ENCODE measurements around the gene PPP1R9B. TPM values are rescaled to one million over a fixed set of nuclear protein-coding genes. Genes with fewer than 3 reads are reported as not detected.

Gene PPP1R9B
- total and polyA plus RNA-seq, 3 donors from 2014 or later: 49.1 to 82.4 (median 81.1) TPM

DNA sequence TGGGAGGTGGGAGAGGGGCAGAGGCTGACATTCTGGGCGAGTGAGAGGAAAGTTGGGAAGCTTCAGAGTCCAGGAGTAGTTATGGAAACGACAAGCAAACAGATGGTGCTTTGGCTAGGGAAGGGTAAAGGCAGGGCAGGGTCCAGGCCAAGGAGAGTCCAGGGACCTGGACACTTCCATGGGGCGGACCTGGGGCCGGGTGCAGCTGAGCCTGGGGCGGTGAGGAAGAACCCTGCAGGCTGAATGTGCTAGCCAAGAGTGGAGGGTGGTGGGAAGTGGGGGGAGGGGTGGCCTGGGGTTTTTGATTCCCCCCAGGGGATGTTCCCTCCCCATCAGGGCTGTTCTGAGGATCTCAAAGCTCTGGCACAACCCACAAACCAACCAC, 2.6 kb downstream of the PPP1R9B start:
- TF ChIP-seq POLR2A (IDR thresholded peaks at IDR 0.05): no peak
- TF ChIP-seq, protein P1, sequence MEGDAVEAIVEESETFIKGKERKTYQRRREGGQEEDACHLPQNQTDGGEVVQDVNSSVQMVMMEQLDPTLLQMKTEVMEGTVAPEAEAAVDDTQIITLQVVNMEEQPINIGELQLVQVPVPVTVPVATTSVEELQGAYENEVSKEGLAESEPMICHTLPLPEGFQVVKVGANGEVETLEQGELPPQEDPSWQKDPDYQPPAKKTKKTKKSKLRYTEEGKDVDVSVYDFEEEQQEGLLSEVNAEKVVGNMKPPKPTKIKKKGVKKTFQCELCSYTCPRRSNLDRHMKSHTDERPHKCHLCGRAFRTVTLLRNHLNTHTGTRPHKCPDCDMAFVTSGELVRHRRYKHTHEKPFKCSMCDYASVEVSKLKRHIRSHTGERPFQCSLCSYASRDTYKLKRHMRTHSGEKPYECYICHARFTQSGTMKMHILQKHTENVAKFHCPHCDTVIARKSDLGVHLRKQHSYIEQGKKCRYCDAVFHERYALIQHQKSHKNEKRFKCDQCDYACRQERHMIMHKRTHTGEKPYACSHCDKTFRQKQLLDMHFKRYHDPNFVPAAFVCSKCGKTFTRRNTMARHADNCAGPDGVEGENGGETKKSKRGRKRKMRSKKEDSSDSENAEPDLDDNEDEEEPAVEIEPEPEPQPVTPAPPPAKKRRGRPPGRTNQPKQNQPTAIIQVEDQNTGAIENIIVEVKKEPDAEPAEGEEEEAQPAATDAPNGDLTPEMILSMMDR (IDR thresholded peaks at IDR 0.05): no peak
- Histone ChIP-seq H3K27me3 (no peaks in the 10 kb centered on the region), H3K4me1 (peaks cover 50% of the 10 kb centered on the region), H3K9me3 (no peaks in the 10 kb centered on the region), H3K36me3 (ENCODE audit: low read depth, missing control alignments) (no peaks in the 10 kb centered on the region), H3K27ac (peak overlapping the region; percentile 79 to 84), H3K4me3 (peak overlapping the region in 1 of 2 donors; percentile 91)
- intact Hi-C loops (cut with DNase I; ENCODE audit: low total_unique reads): no loop called here
- no peak for DNase-seq
- WGBS, 2 donors: 13 to 15% methylated on average over 5 of the region's 5 CpGs

DNA sequence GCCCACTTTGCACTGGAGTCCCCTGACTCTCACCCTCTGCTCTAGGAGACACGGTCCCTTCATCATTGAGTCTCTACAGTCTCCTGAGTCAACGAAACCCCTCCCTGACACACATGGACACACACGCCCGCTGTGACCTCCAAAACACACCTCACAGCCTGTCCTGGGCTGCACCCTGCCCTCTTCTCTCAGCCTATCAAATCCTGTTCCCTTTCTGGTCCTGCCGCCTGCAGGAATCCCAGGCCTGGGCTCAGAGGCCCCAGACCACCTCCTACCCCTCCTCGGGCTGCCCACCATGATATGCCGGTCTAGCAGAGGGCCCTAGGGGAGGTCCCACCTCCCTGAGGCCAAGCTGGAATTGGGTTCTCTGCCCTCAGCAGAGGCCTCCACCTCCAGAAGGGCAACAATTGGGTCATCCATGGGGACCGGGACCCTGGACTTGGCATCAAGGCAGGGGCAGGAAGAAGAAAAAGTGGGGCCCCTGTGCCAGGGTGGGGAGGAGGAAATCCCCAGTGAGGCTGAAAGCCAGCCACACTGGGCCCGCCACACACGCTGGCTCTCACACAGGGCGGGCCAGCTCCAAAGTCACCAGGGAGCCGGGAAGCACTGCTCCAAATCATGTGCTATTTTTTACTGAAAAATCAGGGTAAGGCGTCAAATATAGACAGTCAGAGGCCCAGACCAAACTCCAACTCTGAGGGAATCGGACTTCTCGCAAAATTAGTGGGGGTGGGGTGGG, 3.4 kb downstream of the PPP1R9B start:
- no peaks in the 10 kb centered on the region for H3K27me3 ChIP-seq
- peak overlapping the region in 1 of 2 donors; percentile 91 for H3K4me3 ChIP-seq
- intact Hi-C loops (cut with DNase I; ENCODE audit: low total_unique reads): no loop called here
- peaks cover 43% of the 10 kb centered on the region for H3K4me1 ChIP-seq
- H3K9me3 ChIP-seq: no peaks in the 10 kb centered on the region
- TF ChIP-seq, protein P1 (IDR thresholded peaks at IDR 0.05): no peak
- no peak for TF ChIP-seq POLR2A (IDR thresholded peaks at IDR 0.05)
- DNase-seq: peak; percentile 60
- WGBS, 2 donors: 32 to 52% methylated on average over 14 to 15 of the region's 15 CpGs
- H3K27ac ChIP-seq: peak overlapping the region; percentile 79 to 84
- no peaks in the 10 kb centered on the region for H3K36me3 ChIP-seq (ENCODE audit: low read depth, missing control alignments)

DNA sequence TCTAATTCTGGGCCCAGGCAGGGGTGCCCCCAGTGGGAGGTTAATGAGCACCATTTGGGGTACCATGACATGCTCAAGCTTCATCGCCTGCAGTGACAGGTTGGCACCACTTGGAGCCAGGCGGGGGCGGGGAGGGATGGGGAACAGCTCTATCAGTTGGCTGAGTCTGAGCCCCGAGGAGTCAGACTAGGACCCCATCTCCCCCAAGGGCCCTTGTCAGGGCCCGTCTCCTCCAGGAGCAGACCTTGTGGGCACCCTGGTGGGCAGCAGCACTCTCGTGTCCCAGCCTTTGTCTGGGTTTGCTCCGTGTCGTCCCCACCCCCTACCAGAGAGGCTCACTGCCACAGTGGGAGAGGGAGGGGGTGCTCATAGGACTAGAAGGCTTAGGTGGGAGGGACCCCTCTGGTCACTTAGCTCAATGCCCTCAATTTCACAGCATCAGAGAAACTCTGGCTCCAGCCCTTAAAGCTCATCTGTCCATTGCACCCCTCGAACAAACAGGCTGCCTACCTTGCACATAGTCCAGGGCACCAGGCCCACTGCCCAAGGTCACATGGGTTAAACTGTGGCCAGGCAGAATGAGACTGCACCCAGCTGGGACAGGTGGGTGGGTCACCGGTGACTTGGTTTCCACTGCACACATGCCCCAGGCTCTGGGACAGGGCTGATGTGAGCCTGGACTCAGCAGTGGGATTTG, 4.1 kb downstream of the PPP1R9B start:
- no peak for DNase-seq
- no peak for TF ChIP-seq POLR2A (IDR thresholded peaks at IDR 0.05)
- TF ChIP-seq, protein P1 (IDR thresholded peaks at IDR 0.05): no peak
- intact Hi-C loops (cut with DNase I; ENCODE audit: low total_unique reads): no loop called here
- Histone ChIP-seq H3K4me3 (no peak overlapping the region), H3K9me3 (no peaks in the 10 kb centered on the region), H3K27ac (peak overlapping the region; percentile 79 to 84), H3K36me3 (ENCODE audit: low read depth, missing control alignments) (no peaks in the 10 kb centered on the region), H3K27me3 (no peaks in the 10 kb centered on the region), H3K4me1 (peaks cover 36% of the 10 kb centered on the region)
- WGBS, 2 donors: 55 to 80% methylated on average over 3 to 10 of the region's 10 CpGs

DNA sequence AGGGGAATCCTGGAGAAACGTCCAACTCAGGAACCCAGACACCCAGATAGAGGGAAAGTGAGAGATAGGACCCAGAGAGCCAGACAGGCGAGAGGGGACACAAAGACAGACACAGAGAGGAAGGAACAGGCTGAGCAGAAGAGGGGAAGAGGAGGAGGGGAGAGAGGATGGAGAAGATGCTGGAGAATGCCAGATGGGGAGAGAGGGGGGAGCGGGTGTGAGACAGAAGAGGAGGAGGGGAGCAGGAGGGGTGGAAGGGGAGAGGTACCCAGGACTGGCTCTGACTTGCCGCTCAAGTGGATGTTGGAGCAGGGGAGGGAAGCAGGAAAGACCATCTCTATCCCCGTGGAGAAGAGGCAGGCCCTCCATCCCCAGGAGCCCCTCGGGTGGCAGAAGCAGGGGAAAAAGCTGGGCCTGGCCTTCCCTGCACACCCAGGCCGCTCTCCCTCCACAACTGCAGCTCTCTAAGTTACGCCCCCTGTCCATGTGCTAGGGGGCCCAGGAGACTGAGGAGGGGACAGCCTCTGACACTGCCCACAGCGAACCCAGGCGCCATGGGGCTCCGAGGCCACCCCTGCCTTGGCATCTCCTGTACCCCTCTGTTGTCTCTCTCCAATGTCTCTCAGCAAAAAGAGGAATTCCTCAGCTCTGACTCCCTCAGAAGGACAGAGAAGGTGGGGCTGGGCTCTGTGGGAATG, 4.8 kb downstream of the PPP1R9B start:
- peaks cover 36% of the 10 kb centered on the region for H3K4me1 ChIP-seq
- peak overlapping the region; percentile 6 to 7 for H3K27ac ChIP-seq
- WGBS, 2 donors: 67 to 79% methylated on average over 11 of the region's 11 CpGs
- intact Hi-C loops (cut with DNase I; ENCODE audit: low total_unique reads): no loop called here
- H3K4me3 ChIP-seq: no peak overlapping the region
- no peak for DNase-seq
- H3K9me3 ChIP-seq: no peaks in the 10 kb centered on the region
- no peaks in the 10 kb centered on the region for H3K27me3 ChIP-seq
- H3K36me3 ChIP-seq (ENCODE audit: low read depth, missing control alignments): no peaks in the 10 kb centered on the region
- TF ChIP-seq, protein P1 (IDR thresholded peaks at IDR 0.05): no peak
